Thoracic aorta (tissue), 2 donors: ENCODE data around the gene TMEM130. TPM values are rescaled to one million over a fixed set of nuclear protein-coding genes. Genes with fewer than 3 reads are reported as not detected.
"Not testable (repeated sequence)": the region's sequence is repeated elsewhere in the genome, so short reads cannot be mapped to it uniquely, and the experiment has no call there.

Experiments used
- ATAC-seq: fragments of 150-250 bp; one replicate; pipeline ENCODE4 v1.8.0; 2017; ENCODE audit warnings: low read depth; ENCODE audit not compliant: insufficient number of reproducible peaks, low FRiP score
- DNase-seq: peaks from one replicate; pipeline ENCODE4 v3.0.0-alpha.2; 2020; ENCODE audit warnings: low spot score
- H3K27ac ChIP-seq, 2 donors: fragments of 200-600 bp; sonication (generic); 1 replicate in 1 of 2; 2 replicates in 1 of 2; pipeline ENCODE4 v1.5.1; 2016; ENCODE audit warnings: mild to moderate bottlenecking in 2 of 2, moderate library complexity in 2 of 2
- H3K27me3 ChIP-seq: fragments of 200-600 bp; sonication (generic); replicated peaks from 2 replicates; pipeline ENCODE4 v1.6.0; 2016; ENCODE audit warnings: mild to moderate bottlenecking; ENCODE audit not compliant: insufficient read depth
- H3K36me3 ChIP-seq: fragments of 200-600 bp; sonication (generic); one replicate; pipeline ENCODE4 v1.5.1; 2016
- H3K4me1 ChIP-seq, 2 donors: fragments of 200-600 bp; sonication (generic); 1 replicate in 1 of 2; 2 replicates in 1 of 2; pipeline versions ENCODE4 v1.5.1 to v1.6.0; 2016; ENCODE audit warnings: low read depth in 2 of 2, mild to moderate bottlenecking in 1 of 2; ENCODE audit not compliant: control insufficient read depth in 1 of 2
- H3K4me3 ChIP-seq: fragments of 200-600 bp; sonication (generic); 2 replicates; pipeline ENCODE4 v1.5.1; 2016; ENCODE audit warnings: mild to moderate bottlenecking
- H3K9me3 ChIP-seq: fragments of 200-600 bp; sonication (generic); 2 replicates; pipeline ENCODE4 v1.5.1; 2016
- total RNA-seq, 2 donors: library from RNA; depleted of rRNA; stranded (reverse); fragments of >200 nt; gene quantifications; one replicate each; pipeline versions ENCODE4 v1.1.0 to v1.2.3, GENCODE V29; 2016
- TF ChIP-seq, protein P1 (sequence below): fragments of 200-600 bp; sonication (generic); IDR thresholded peaks from one replicate; pipeline ENCODE4 v1.5.1; 2019; ENCODE audit warnings: antibody characterized with exemption

The TMEM130 gene
- total RNA-seq, 2 donors from 2014 or later: 26.2 to 57.0 TPM

DNA sequence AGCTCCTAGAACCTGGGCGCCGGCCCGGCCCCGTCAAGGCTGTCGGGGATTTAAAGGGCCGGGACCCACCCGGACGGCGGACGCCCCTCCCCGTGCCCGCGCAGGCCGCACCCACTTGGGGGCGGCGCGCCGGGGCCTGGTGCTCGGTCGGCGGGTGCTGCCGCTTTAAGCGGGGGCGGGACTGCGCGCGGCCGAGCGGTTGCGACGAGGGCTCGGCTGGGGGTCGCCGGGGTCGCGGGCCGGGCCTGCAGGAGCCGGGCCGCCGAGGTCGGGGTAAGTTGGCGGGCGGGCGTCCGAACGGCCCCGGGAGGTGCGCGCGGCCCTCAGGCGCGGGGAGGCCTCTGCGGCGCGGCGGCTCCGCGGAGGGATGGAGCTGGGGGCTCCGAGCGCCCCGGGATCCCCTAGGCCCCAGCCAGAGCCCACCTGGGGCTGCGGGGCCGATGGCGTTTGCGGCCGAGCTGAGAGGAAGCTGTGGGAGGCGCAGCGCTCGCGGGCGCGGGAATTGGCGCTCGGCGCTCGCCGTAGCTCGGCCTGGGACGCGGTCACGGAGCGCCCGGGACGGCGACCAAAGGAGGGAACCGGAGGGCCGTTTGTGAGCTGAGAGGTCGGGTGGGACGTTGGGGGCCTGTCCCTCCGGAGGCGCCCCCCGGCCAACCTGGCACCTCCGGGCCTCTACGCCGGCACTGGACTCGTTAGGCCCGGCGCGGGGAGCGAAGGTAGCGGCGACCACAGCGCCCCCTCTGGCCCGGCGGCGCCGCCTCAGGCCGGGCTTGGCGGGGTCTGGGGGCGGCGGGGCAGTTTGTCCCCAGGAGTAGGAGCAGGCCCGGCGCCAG lies 8.8 kb upstream of the TMEM130 start, which contains the start of gene TRRAP:
TSS of gene TRRAP (plus strand) at position 168 of the 833 bp plus-strand sequence. CDS start 2,619 bp downstream, outside the sequence.
- H3K27ac ChIP-seq: peak within 1 kb of the TSS; percentile 86 to 92
- TF ChIP-seq, protein P1, sequence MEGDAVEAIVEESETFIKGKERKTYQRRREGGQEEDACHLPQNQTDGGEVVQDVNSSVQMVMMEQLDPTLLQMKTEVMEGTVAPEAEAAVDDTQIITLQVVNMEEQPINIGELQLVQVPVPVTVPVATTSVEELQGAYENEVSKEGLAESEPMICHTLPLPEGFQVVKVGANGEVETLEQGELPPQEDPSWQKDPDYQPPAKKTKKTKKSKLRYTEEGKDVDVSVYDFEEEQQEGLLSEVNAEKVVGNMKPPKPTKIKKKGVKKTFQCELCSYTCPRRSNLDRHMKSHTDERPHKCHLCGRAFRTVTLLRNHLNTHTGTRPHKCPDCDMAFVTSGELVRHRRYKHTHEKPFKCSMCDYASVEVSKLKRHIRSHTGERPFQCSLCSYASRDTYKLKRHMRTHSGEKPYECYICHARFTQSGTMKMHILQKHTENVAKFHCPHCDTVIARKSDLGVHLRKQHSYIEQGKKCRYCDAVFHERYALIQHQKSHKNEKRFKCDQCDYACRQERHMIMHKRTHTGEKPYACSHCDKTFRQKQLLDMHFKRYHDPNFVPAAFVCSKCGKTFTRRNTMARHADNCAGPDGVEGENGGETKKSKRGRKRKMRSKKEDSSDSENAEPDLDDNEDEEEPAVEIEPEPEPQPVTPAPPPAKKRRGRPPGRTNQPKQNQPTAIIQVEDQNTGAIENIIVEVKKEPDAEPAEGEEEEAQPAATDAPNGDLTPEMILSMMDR: peak; percentile 99
- H3K36me3 ChIP-seq: peaks cover 20% of the 10 kb centered on the region
- DNase-seq: no peak
- peaks cover 9 to 20% of the 10 kb centered on the region in 2 donors for H3K4me1 ChIP-seq
- no peaks in the 10 kb centered on the region for H3K27me3 ChIP-seq
- peak within 1 kb of the TSS; percentile 99 for H3K4me3 ChIP-seq
- peak; percentile 68 for ATAC-seq
- no peaks in the 10 kb centered on the region for H3K9me3 ChIP-seq

DNA sequence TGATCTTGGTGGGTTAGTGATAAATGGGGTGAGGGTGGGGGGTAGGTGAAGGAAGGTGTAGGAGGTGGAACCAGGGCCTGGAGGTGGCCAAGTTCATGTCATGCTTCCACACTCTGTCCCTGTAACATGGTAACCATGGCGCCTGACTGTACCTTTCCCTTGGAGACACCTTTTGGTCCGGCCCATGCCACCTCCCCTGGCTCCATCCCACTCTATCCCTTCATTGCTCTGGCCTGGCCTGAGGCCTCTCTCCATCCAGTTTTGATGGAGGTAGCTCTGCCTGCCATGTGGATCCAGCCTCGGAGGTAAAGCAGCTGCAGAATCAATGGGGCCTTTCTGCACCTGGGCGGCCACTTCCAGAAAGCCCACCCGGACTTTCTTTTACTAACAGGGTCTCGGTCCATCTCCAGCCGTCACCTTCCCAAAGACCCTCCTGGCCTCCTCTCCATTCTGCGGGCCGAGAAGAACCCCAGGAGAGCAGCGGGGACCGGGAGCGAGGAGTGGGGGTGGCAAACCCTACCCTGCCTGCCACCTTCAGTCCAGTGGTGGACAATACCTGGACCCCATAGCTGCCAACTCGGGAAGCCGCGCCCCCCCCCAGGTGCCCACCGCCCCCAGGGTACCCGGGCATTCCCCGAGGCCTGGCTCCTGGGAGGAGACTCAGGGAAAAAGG lies 8.0 kb upstream of the TMEM130 start:
- peak; percentile 3 for ATAC-seq
- H3K36me3 ChIP-seq: peaks cover 14% of the 10 kb centered on the region
- no peaks in the 10 kb centered on the region for H3K9me3 ChIP-seq
- DNase-seq: no peak
- peaks cover 9 to 20% of the 10 kb centered on the region in 2 donors for H3K4me1 ChIP-seq
- TF ChIP-seq, protein P1: no peak
- peak overlapping the region; percentile 99 for H3K4me3 ChIP-seq
- H3K27me3 ChIP-seq: no peaks in the 10 kb centered on the region
- H3K27ac ChIP-seq: peak overlapping the region; percentile 86 to 92

DNA sequence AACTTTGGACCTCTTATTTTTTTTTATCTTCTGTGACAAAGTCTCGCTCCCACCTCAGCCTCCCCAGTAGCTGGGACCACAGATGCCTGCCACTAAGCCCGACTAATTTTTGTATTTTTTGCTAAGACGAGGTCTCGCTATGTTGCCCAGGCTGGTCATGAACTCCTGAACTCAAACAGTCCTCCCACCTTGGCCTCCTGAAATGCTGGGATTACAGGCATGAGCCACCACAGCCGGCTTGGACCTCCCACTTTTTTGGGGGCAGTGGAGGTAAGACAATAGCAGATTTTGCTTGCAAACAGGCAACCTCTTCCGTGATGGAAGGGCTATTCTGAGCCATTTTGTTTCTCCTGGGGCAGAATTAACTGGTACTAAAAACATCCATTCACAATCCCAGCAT lies 7.3 kb upstream of the TMEM130 start:
- Histone ChIP-seq H3K36me3 (peaks cover 8% of the 10 kb centered on the region), H3K4me3 (no peak overlapping the region), H3K27ac (no peak overlapping the region), H3K4me1 (peaks cover 9 to 20% of the 10 kb centered on the region in 2 donors), H3K27me3 (no peaks in the 10 kb centered on the region), H3K9me3 (no peaks in the 10 kb centered on the region)
- no peak for ATAC-seq
- TF ChIP-seq, protein P1: no peak
- DNase-seq: no peak

DNA sequence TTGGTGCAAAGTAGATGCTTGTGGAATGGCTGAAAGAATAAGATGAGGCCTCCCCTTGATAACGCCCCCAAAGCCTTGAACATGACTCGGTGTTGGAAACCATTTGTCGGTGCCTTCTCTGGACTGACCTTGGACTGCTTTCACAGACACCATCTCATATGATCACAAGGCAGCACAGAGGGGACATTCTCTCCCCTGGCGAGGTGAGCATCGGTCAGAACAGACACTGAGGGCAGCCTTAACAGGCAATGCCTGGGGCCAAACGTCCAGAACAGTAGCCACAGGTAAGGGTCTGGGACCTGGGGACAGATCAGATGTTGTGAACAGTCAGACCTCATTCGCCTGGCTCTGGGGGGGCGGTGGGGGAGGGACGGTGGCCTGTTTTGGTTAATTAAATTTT lies 5.7 kb upstream of the TMEM130 start:
- no peaks in the 10 kb centered on the region for H3K27me3 ChIP-seq
- no peaks in the 10 kb centered on the region for H3K36me3 ChIP-seq
- H3K4me1 ChIP-seq: peaks cover 14 to 26% of the 10 kb centered on the region in 2 donors
- DNase-seq: no peak
- no peak overlapping the region for H3K27ac ChIP-seq
- H3K9me3 ChIP-seq: no peaks in the 10 kb centered on the region
- TF ChIP-seq, protein P1: no peak
- ATAC-seq: no peak
- no peak overlapping the region for H3K4me3 ChIP-seq

DNA sequence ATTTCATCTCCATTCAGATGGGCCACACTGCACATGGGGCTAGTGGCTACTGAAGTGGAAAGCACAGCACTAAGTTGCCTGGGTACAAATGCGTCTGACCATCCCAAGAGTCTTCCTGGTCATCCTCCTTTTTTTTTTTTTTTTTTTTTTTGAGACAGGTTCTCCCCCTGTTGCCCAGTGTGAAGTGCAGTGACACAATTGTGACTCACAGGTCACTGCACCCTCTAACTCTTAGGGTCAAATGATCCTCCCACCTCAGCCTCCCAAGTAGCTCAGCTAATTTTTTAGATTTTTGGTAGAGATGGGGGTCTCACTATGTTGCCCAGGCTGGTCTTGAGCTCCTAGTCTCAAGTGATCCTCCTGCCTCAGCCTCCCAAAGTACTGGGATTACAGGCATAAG lies 5.1 kb upstream of the TMEM130 start:
- Histone ChIP-seq H3K4me1 (peaks cover 16 to 26% of the 10 kb centered on the region in 2 donors), H3K9me3 (no peaks in the 10 kb centered on the region), H3K36me3 (no peaks in the 10 kb centered on the region), H3K27ac (no peak overlapping the region), H3K4me3 (no peak overlapping the region), H3K27me3 (no peaks in the 10 kb centered on the region)
- ATAC-seq (no peak), DNase-seq (no peak)
- TF ChIP-seq, protein P1: no peak

DNA sequence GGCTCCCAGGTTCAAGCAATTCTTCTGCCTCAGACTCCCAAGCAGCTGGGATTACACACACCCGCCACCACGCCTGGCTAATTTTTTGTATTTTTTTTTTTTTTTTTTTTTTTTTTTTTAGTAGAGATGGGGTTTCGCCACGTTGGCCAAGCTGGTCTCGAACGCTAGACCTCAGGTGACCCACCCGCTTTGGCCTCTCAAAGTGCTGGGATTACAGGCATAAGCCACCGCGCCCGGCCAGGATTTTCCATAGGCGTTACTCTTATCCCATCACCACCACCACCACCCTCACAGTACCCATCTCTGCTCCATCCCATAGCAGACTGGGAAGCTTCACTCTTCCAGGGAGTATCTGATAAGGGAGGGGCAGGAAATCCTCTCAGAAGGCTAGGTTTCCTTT lies 3.8 kb upstream of the TMEM130 start:
- H3K4me1 ChIP-seq: peaks cover 10 to 30% of the 10 kb centered on the region in 2 donors
- not testable (repeated sequence) for H3K27ac ChIP-seq, H3K27me3 ChIP-seq, H3K36me3 ChIP-seq, H3K4me3 ChIP-seq, ATAC-seq, H3K9me3 ChIP-seq, DNase-seq
